Superior temporal gyrus (tissue), 1 donor: ENCODE data around the gene CHD9NB.
"Not testable (repeated sequence)": the region's sequence is repeated elsewhere in the genome, so short reads cannot be mapped to it uniquely, and the experiment has no call there.

Source experiments
- DNase-seq: peaks from one replicate; pipeline ENCODE4 v3.0.0-alpha.2; 2016; ENCODE audit errors: extremely low spot score

The CHD9NB gene

DNA sequence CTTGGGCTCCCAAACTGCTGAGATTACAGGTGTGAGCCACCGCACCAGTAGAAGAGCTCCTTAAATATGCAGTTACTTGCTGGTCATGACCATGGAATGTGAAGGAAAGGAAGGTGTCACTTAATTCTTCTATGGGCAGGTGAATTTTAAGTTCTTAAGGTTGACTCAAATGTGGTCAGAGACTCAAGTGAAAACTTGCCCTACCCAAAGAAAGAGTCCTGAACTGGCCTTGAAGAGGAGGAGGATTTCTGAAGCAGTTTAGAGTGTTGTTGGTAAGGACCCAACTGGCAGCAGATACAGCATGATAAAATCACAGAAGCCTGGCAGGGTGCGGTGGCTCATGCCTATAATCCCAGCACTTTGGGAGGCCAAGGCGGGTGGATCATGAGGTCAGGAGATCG, 31.4 kb upstream of the CHD9NB start:
- DNase-seq, result no peak

GRCh38 chr16:53083119-53083518, 30.4 kb upstream of the CHD9NB start:
- DNase-seq, result no peak

- no peak for DNase-seq
Measured at GRCh38 chr16:53082509-53082908, 29.8 kb upstream of the CHD9NB start.

DNA sequence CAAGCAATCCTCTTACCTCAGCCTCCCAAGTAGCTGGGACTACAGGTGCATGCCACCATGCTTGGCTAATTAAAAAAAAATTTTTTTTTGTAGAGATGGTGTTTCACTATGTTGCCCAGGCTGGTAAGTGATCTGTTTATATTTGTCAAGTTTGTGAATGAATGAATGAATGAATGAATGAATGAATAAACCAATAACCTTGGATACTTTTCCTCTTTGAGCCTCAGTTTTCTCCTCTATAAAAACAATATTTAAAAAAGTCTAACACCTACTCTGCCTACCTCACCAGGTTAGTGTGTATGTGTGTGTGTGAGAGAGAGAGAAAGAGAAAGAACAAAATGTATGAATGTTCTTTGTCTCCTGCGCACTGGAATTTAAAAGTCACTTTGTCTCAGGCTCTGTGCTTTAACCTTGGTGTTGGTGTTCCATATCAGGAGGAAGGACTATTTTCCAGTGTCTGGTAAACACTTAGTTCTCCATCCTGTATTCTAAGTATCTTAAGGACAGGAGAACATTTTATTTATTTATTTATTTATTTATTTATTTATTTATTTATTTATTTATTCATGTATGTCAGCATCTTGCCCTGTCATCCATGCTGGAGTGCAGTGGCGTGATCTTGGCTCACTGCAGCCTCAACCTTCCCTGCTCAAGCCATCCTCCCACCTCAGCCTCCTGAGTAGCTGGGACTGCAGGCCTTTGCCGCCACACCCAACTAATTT, 29.1 kb upstream of the CHD9NB start:
- DNase-seq, result no peak

DNA sequence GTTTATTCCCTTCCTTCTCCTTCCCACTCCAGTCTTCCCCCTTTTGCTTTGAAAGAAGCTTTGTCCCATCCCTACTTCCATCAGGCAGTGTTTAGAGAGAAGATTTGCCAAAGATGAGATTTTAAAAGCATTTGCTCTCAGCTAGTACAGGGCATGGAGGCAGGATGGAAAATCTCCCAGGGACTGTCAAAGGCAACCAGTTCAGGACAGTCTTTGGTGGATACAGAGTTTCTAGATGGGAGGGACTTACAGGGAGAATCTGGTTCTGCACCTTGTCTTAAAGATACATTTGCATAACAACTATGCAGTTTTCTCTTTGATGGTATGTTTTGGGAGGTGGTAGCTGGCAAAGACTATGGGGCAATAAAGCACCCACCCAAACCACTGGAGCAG, 28.3 kb upstream of the CHD9NB start:
- no peak for DNase-seq

- peak; percentile 51 for DNase-seq
Measured at GRCh38 chr16:53080345-53081031, 27.8 kb upstream of the CHD9NB start.

DNA sequence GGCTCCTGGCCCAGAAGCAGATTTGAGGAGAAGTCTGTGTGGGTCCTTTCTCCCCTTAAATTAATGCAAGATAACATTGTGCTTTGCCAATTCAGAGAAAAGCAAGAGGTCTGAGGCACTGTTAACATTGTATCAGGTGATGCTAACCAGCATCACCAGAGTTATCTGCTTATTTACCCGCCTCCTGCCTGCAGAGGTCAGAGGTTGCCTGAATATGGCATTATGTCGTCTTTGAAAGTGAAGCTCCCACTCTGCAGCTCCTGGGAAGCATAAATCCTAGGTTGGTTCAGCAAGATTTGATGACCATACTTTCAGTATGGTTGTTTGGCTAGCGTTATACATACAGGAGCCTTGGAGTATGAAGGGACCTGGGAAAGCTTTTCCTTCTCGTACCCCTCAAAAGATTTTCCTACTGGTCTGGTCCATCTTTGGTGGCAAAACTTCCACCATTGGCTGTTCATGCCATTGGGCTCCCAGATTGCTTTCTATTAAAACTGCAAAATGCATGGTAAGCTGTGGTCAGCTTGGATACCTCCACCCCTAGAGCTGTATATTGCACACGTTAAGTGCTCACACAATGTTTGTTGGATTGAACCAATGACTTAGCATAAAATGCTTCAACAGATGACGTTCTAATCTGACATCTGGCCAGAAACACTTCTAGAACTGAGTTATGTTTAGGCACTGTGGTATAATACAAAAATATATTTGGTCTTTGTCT, 26.2 kb upstream of the CHD9NB start:
- peak; percentile 7 for DNase-seq

GRCh38 chr16:53078247-53078646, 25.6 kb upstream of the CHD9NB start:
- peak; percentile 2 for DNase-seq

- DNase-seq, result not testable (repeated sequence)
Measured at GRCh38 chr16:53075461-53075860, 22.8 kb upstream of the CHD9NB start.

- not testable (repeated sequence) for DNase-seq
Measured at GRCh38 chr16:53074296-53074695, 21.6 kb upstream of the CHD9NB start.

- DNase-seq, result no peak
Measured at GRCh38 chr16:53073022-53073421, 20.3 kb upstream of the CHD9NB start.

GRCh38 chr16:53071748-53072301, 19.1 kb upstream of the CHD9NB start:
- DNase-seq, result peak; percentile 62

- DNase-seq, result no peak
Measured at GRCh38 chr16:53069772-53070171, 17.1 kb upstream of the CHD9NB start.

DNA sequence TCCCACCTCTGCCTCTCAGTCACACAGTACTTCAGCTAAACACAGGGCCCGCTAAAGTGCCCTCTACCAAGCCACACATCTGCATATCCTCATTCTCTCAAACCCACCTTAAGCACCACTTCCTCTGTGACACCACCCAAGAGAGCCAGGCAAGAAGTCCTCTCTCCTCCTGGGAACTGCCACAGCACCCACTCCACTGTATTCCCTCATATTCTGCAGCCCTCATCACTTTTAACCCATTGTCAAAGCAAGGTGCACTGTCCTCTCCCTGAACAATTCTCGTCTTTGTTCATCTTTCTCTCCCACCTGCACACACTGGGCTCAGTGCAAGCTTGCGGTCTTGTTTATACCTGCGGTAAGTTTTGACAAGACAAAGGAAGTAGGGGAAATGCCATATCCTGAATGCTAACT, 15.7 kb upstream of the CHD9NB start:
- no peak for DNase-seq

- no peak for DNase-seq
Measured at GRCh38 chr16:53067675-53068074, 15.0 kb upstream of the CHD9NB start.

- DNase-seq, result no peak
Measured at GRCh38 chr16:53065461-53066061, 12.9 kb upstream of the CHD9NB start.

GRCh38 chr16:53064081-53064578, 11.4 kb upstream of the CHD9NB start:
- DNase-seq, result no peak

DNA sequence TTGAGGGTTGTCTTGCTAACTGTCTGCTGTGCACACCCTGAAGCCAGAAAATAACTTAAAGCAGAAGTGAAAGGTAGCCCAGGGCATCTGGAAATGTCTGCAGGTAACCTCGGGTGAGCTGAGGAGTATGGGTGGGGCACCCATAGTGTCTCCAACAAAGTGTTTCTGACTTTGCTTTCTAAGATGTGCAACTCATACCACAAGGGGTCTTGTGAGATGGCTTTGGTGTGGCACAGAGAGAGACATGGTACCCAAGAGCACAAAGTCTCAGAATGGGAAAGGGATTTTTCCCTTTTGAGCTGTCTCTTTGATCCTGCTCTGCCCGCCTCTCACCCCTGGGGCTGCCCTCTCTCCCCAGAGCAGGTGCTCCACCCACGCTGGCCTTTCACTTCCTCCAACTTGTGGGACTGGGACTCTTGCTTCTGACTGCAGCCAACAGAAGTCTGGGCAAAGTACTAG, 9.0 kb upstream of the CHD9NB start:
- DNase-seq, result no peak

- no peak for DNase-seq
Measured at GRCh38 chr16:53061256-53061655, 8.6 kb upstream of the CHD9NB start.

DNA sequence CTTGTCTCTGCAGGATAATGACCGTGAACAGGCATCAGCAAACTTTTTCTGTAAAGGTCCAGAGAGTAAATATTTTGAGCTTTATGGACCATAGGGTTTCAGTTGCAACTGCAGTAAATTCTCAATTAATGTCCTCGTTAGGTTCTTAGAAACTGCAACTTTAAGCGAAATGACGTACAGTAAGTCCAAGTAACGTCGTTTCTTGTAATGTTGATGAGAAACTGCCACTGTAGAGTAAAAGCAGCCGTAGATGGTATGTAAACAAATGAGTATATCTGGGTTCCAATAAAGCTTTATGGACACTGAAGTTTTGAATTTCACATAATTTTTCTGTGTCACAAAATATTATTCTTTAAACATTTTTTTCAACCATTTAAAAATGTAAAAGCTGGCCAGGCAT, 7.0 kb upstream of the CHD9NB start:
- DNase-seq, result no peak

GRCh38 chr16:53058882-53059281, 6.2 kb upstream of the CHD9NB start:
- DNase-seq, result no peak

DNA sequence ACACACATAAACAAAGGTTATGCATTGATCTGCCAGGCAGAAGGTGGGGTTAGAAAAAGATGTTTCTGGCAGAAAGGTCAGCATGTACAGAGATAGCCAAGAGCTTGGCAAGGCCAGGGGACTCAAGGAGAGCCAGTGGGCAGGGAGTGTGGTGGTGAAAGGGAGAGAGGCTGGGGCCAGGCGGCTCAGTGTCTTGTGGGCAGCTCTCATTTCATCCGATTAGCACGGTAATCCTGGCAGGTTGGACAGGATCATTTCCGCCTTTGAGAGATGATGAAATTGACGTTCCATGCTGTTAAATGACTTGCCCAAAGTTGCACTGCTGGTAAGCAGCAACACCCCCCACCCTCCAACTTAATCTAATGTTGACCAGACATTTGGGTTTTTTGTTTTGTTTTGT, 5.7 kb upstream of the CHD9NB start:
- no peak for DNase-seq
